Ascending aorta (tissue), 2 donors: ENCODE measurements around the gene C6orf120. TPM values are rescaled to one million over a fixed set of nuclear protein-coding genes. Genes with fewer than 3 reads are reported as not detected.

Source experiments
- DNase-seq, 2 donors: peaks; one replicate each; pipeline ENCODE4 v3.0.0-alpha.2; 2019; ENCODE audit warnings: low spot score in 2 of 2
- H3K27ac ChIP-seq, 2 donors: fragments of 200-600 bp; sonication (generic); one replicate each; pipeline ENCODE4 v1.5.1; 2016 to 2017; ENCODE audit warnings: mild to moderate bottlenecking in 1 of 2
- H3K27me3 ChIP-seq: fragments of 200-600 bp; sonication (generic); one replicate; pipeline ENCODE4 v1.5.1; 2017
- H3K36me3 ChIP-seq, 2 donors: fragments of 200-600 bp; sonication (generic); one replicate each; pipeline ENCODE4 v1.5.1; 2016
- H3K4me1 ChIP-seq, 2 donors: fragments of 200-600 bp; sonication (generic); one replicate each; pipeline ENCODE4 v1.5.1; 2016 to 2017; ENCODE audit warnings: mild to moderate bottlenecking in 1 of 2
- H3K4me3 ChIP-seq, 2 donors: fragments of 200-600 bp; sonication (generic); one replicate each; pipeline ENCODE4 v1.5.1; 2016 to 2017; ENCODE audit warnings: mild to moderate bottlenecking in 1 of 2
- H3K9me3 ChIP-seq, 2 donors: fragments of 200-600 bp; sonication (generic); one replicate each; pipeline ENCODE4 v1.5.1; 2016
- intact Hi-C: fragments of 100-400 bp; cut with DNase I; formaldehyde crosslinking; loops from one replicate; pipeline ENCODE4 v1.15.1; 2023
- total RNA-seq: library from RNA; depleted of rRNA; stranded (reverse); fragments of >200 nt; gene quantifications from one replicate; pipeline ENCODE4 v1.1.0, GENCODE V29; 2016
- TF ChIP-seq, protein P1 (sequence below), 3 experiments: fragments of 200-600 bp in 2 of 3; fragments of 450-650 bp in 1 of 3; sonication (generic) in 2 of 3; IDR thresholded peaks; one replicate each; pipeline ENCODE4 v1.5.1; 2016 to 2019; ENCODE audit warnings: antibody characterized with exemption in 3 of 3, mild to moderate bottlenecking in 1 of 3, moderate library complexity in 1 of 3

The C6orf120 gene
- total RNA-seq = 36.2 TPM

DNA sequence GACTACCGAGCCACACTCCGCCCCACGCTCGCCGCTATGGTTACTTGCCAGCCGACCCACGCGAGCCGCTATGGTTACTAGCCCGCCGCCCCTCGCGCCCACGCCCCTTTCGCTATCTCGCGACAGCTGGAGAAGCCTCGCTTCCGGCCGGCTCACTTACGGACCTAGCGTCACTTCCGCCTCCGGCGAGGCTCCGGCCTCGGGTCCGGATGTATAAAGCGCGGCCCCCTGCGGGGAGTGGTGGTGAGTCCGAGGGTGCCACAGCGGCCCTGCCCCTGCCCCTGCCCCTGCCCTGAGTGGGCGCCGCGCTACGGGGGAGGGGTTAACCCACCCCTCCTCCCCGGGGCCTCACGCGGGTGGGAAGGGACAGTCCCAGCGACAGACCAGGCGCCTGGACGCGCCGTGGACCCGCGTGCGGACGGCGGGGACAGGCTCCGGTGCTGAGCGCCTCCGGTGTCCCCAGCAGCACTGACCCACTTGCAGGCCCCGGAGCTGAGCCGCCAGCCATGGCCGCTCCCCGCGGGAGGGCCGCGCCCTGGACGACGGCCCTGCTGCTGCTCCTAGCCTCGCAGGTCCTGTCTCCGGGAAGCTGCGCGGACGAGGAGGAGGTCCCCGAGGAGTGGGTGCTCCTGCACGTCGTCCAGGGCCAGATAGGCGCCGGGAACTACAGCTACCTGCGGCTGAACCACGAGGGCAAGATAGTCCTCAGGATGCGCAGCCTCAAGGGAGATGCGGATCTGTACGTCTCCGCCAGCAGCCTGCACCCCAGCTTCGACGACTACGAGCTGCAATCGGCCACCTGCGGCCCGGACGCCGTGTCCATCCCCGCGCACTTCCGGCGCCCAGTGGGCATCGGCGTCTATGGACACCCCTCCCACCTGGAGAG lies at the start of gene C6orf120, which contains the start of gene WDR27:
C6orf120 (plus strand) TSS at position 173 of the 886 bp plus-strand sequence; CDS start at position 507, 334 bp downstream.
WDR27 (minus strand) TSS at position 76 of the 886 bp plus-strand sequence. CDS start 13,024 bp downstream, outside the sequence.
- TF ChIP-seq, protein P1, sequence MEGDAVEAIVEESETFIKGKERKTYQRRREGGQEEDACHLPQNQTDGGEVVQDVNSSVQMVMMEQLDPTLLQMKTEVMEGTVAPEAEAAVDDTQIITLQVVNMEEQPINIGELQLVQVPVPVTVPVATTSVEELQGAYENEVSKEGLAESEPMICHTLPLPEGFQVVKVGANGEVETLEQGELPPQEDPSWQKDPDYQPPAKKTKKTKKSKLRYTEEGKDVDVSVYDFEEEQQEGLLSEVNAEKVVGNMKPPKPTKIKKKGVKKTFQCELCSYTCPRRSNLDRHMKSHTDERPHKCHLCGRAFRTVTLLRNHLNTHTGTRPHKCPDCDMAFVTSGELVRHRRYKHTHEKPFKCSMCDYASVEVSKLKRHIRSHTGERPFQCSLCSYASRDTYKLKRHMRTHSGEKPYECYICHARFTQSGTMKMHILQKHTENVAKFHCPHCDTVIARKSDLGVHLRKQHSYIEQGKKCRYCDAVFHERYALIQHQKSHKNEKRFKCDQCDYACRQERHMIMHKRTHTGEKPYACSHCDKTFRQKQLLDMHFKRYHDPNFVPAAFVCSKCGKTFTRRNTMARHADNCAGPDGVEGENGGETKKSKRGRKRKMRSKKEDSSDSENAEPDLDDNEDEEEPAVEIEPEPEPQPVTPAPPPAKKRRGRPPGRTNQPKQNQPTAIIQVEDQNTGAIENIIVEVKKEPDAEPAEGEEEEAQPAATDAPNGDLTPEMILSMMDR (IDR thresholded peaks at IDR 0.05) = no peak
- peak within 1 kb of the TSS; percentile 91 to 99 for H3K27ac ChIP-seq
- no peaks in the 10 kb centered on the region for H3K9me3 ChIP-seq
- H3K4me1 ChIP-seq = peaks cover 0 to 16% of the 10 kb centered on the region in 2 donors
- no peaks in the 10 kb centered on the region for H3K36me3 ChIP-seq
- no peaks in the 10 kb centered on the region for H3K27me3 ChIP-seq
- DNase-seq = peak; percentile 91 to 98
- intact Hi-C loops = loop anchor here (1.0 kb wide), 3 partner anchors 21 to 852 kb away; partner anchors contain the start of genes DYNLT2, ERMARD and TBP
- H3K4me3 ChIP-seq = peak within 1 kb of the TSS; percentile 70 to 83

DNA sequence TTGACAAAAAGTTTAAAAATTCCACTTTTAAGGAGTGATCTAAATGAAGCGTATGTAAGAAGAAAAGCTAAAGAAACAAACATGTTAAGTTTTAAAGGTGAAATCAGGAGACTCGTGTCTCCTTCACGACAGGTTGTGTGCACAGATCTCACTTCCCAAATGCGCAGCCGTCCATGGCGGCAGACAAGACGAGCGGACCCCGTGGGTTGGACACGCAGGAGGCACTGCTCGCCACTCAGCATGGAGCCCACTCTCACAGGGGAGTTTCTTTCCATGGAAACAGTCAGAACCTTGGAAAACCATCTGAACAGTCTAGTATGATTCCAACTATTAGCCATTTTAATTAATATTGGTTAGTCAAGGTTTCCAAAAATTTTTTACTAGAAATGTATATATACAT lies 49.0 kb upstream of the C6orf120 start:
- TF ChIP-seq, protein P1 (IDR thresholded peaks at IDR 0.05) = no peak
- Histone ChIP-seq H3K27me3 (no peaks in the 10 kb centered on the region), H3K4me1 (no peaks in the 10 kb centered on the region), H3K4me3 (no peak overlapping the region), H3K9me3 (no peaks in the 10 kb centered on the region), H3K36me3 (peaks cover 2 to 11% of the 10 kb centered on the region in 2 donors), H3K27ac (no peak overlapping the region)
- no peak for DNase-seq
- intact Hi-C loops = loop anchor here (10.0 kb wide), 1 partner anchor 1288 kb away; no protein-coding TSS in a partner anchor

DNA sequence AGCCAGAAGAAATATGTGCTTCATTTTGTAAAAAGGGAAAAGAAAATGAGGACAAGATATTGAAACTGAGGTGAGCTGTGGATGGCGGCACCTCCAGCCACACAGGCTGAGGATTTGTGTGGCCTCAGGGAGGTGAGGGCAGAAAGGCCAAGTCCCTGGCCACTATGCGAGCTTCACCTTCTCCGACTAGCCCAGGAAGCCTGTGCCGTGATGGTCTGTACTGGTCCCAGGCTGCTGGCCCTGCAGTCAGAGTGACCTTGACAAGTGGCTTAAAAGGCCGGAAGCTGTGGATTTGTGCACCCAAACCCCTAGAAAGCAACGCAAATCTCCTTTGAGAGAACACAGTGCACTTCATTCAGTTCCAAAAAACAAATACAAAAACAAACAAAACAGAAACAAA lies 48.2 kb upstream of the C6orf120 start:
- TF ChIP-seq, protein P1 (IDR thresholded peaks at IDR 0.05) = no peak
- intact Hi-C loops = loop anchor here (10.0 kb wide), 1 partner anchor 1289 kb away; no protein-coding TSS in a partner anchor
- Histone ChIP-seq H3K4me1 (no peaks in the 10 kb centered on the region), H3K36me3 (peaks cover 5 to 14% of the 10 kb centered on the region in 2 donors), H3K27me3 (no peaks in the 10 kb centered on the region), H3K27ac (peak overlapping the region in 1 of 2 donors; percentile 75), H3K9me3 (no peaks in the 10 kb centered on the region), H3K4me3 (peak overlapping the region in 1 of 2 donors; percentile 62)
- DNase-seq = no peak

DNA sequence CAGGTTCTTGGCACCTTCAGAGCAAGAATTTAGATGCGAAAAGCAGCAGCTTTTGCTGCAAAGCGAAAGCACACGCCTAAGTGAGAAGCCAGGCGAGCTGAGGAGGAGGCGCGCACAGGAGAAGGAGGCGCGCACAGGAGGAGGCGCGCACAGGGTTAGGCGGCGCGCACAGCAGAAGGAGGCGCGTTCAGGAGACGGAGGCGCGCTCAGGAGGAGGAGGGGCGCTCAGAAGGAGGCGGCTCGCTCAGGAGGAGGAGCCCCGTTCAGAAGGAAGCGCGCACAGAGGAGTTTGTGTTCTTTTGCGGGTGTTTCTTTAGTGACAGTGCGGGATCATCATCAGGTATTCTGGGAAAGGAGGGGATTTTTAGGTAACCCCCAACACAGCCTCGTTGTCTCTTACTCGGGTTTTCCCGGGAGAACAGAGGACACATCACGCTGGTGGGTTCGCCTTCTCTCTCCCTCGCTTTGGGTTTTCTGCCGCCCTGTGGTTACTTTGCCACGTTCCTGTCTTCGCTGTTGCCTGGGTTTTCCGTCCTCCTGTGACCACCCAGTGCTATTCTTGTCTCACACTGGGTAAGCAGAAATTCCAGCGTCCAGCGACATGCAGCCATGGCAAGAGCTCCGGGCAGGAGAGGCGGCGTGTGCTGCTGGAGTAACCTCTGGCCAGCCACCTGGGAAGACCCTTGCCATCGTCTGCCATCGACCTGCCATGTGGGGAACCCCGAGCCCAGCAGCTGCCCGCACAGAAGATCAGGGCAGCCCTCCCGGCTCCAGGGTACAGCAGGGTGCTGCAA lies 47.1 kb upstream of the C6orf120 start:
- TF ChIP-seq, protein P1 (IDR thresholded peaks at IDR 0.05) = peak in 1 of 3 experiments; percentile 14
- H3K27me3 ChIP-seq = no peaks in the 10 kb centered on the region
- no peaks in the 10 kb centered on the region for H3K9me3 ChIP-seq
- peak overlapping the region; percentile 56 to 62 for H3K4me3 ChIP-seq
- intact Hi-C loops = loop anchor here (10.0 kb wide), 1 partner anchor 1290 kb away; no protein-coding TSS in a partner anchor
- H3K36me3 ChIP-seq = peaks cover 5 to 23% of the 10 kb centered on the region in 2 donors
- H3K4me1 ChIP-seq = no peaks in the 10 kb centered on the region
- H3K27ac ChIP-seq = peak overlapping the region; percentile 58 to 75
- DNase-seq = peak in 1 of 2 donors; percentile 85

DNA sequence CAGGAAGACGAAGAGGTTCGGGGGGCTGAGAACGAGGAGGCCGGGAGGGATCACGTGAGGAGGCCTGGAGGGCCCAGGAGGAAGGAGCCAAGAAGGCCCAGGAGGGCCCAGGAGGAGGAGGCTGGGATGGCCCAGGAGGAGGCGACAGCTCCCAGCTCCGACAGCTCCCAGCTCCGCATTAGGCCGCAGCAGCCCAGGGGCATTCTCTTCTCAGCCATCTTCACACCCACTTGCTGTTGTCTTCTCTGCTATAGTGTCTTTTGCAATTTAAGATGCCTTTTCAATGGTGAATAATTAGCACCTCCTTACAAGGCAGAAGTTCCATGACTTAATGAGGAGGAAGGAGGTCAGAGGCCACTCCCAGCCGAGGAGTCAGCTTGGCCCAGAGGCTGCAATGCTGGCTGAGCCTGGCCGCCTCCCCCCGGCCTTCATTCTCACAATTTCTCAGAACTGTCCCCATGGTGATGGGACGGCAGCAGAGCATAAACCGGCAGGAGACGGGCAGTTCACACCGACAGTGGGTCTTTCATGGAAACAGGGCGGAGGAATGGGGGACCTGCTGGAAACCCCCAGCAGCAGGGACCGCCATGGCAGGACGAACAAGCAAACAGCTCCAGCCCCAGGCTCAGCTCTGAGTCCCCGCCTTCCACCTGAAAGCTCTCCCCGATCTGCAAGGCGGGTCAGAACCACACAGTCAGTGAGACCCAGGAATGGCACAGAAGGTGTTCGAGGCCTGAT lies 45.2 kb upstream of the C6orf120 start:
- TF ChIP-seq, protein P1 (IDR thresholded peaks at IDR 0.05) = no peak
- intact Hi-C loops = loop anchor here (10.0 kb wide), 1 partner anchor 1292 kb away; no protein-coding TSS in a partner anchor
- Histone ChIP-seq H3K9me3 (no peaks in the 10 kb centered on the region), H3K27me3 (no peaks in the 10 kb centered on the region), H3K4me1 (no peaks in the 10 kb centered on the region), H3K27ac (no peak overlapping the region), H3K4me3 (no peak overlapping the region), H3K36me3 (peaks cover 5 to 35% of the 10 kb centered on the region in 2 donors)
- DNase-seq = no peak
